BLaER1 treated with 17β-estradiol and CSF1 and Interleukin-3, amounts not matched to agents 10 nM and 100 nM (cell line): ENCODE results near the gene SCT.

Experiments used
- H3K27ac ChIP-seq, 11 experiments: shearing (Covaris generic); formaldehyde crosslinking; 2 replicates each; pipeline ENCODE4 v1.8.1; 2022
- H3K27me3 ChIP-seq, 11 experiments: shearing (Covaris generic); formaldehyde crosslinking; 2 replicates each; pipeline ENCODE4 v1.8.1; 2022
- H3K36me3 ChIP-seq, 11 experiments: shearing (Covaris generic); formaldehyde crosslinking; 2 replicates each; pipeline ENCODE4 v1.8.1; 2022
- H3K4me1 ChIP-seq, 10 experiments: shearing (Covaris generic); formaldehyde crosslinking; 2 replicates each; pipeline ENCODE4 v1.8.1; 2022
- H3K4me2 ChIP-seq, 11 experiments: shearing (Covaris generic); formaldehyde crosslinking; 2 replicates each; pipeline ENCODE4 v1.8.1; 2022
- H3K4me3 ChIP-seq, 10 experiments: shearing (Covaris generic); formaldehyde crosslinking; 2 replicates each; pipeline ENCODE4 v1.8.1; 2022
- H3K9ac ChIP-seq, 11 experiments: shearing (Covaris generic); formaldehyde crosslinking; 2 replicates each; pipeline ENCODE4 v1.8.1; 2022
- H3K9me3 ChIP-seq, 11 experiments: shearing (Covaris generic); formaldehyde crosslinking; replicated peaks in 1 of 11; 2 replicates each; pipeline ENCODE4 v1.8.1; 2022
- H4K20me1 ChIP-seq, 11 experiments: shearing (Covaris generic); formaldehyde crosslinking; 2 replicates each; pipeline ENCODE4 v1.8.1; 2022
- Cebpa-rat ChIP-seq, 11 experiments: shearing (Covaris generic); IDR thresholded peaks; 2 replicates each; pipeline ENCODE4 v1.8.1; 2022

The SCT gene

DNA sequence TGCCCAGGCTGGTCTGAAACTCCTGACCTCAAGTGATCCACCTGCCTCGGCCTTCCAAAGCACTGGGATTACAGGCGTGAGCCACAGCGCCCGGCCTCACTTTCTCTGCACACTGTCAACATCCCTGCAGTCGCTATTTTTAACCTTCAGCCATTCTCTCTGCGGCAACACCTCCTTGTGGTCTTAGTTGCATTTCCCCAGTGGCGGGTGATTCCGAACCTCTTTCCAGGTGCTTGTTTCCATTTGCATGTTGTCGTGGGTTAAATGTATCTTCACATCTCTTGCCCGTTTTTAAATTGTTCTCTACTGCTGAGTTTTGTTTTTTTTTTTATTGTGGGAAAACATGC lies 2.2 kb upstream of the SCT start:
- H3K36me3 ChIP-seq: peaks cover 0 to 15% (median 0%) of the 10 kb centered on the region in 11 experiments; a peak in 1 of 22 replicates
- no peak for TF ChIP-seq Cebpa-rat (IDR thresholded peaks at IDR 0.05)

DNA sequence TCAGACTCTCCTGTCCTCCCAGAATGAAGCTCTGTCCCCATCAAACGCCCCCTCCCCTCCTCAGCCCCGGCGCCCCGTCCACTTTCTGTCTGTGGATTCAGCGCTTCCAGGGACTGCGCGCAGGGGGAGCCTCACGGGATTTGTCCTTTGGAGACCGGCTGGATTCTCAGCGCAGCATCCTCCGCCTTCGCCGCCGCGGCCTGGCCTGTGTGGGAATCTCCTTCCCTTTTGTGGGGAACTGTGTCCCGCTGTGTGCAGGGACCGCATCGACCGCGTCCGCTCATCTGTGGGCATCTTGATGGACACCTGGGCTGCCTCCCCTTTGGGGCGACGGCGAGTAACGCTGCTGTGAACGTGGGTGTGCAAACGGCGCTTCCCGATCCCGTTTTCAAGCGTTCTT lies 1.1 kb upstream of the SCT start:
- TF ChIP-seq Cebpa-rat (IDR thresholded peaks at IDR 0.05): no peak
- Histone ChIP-seq H3K4me3 (peak overlapping the region; percentile 3 to 62 (median 48); a peak in 15 of 20 replicates), H3K36me3 (peaks cover 0 to 13% (median 0%) of the 10 kb centered on the region in 11 experiments; a peak in 2 of 22 replicates), H3K9me3 (peaks cover 0 to 8% (median 4%) of the 10 kb centered on the region in 11 experiments; a peak in 5 of 22 replicates), H3K4me1 (peaks cover 23 to 48% (median 44%) of the 10 kb centered on the region in 10 experiments), H3K27me3 (peaks cover 33 to 62% (median 51%) of the 10 kb centered on the region in 11 experiments), H3K4me2 (peak overlapping the region; percentile 86 to 98 (median 96)), H4K20me1 (peaks cover 28 to 72% (median 47%) of the 10 kb centered on the region in 11 experiments; a peak in 21 of 22 replicates), H3K27ac (peak overlapping the region in 8 of 11 experiments; percentile 47 to 75 (median 52); a peak in 16 of 22 replicates), H3K9ac (peak overlapping the region in 9 of 11 experiments; percentile 24 to 70 (median 56); a peak in 12 of 22 replicates)

More for the DNA sequence above, 2.2 kb upstream of the SCT start:
- Histone ChIP-seq H3K4me1 (peaks cover 23 to 58% (median 48%) of the 10 kb centered on the region in 10 experiments), H4K20me1 (peaks cover 27 to 69% (median 46%) of the 10 kb centered on the region in 11 experiments; a peak in 20 of 22 replicates), H3K9ac (peak overlapping the region in 9 of 11 experiments; percentile 31 to 70 (median 54); a peak in 14 of 22 replicates), H3K27me3 (peaks cover 33 to 60% (median 50%) of the 10 kb centered on the region in 11 experiments), H3K4me2 (peak overlapping the region; percentile 86 to 98 (median 96)), H3K4me3 (peak overlapping the region in 7 of 10 experiments; percentile 3 to 56 (median 45); a peak in 9 of 20 replicates), H3K27ac (peak overlapping the region in 8 of 11 experiments; percentile 37 to 75 (median 52); a peak in 15 of 22 replicates), H3K9me3 (peaks cover 0 to 8% (median 4%) of the 10 kb centered on the region in 11 experiments; a peak in 5 of 22 replicates)

DNA sequence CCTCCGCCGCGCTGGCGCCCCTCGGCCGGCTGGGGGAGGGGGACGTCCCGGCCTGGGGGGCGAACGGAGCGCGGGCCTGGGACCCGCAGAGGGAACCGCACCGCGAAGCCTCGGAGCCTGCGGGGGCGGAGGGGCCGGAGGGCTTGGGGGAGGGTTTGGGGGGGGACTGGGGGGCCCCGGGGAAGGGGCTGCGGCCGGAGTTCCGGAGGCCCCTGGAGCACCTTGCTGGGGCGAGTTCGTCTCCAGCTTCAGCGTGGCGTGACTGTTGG lies 261 bp upstream of the SCT start:
- no peak overlapping the region for H3K9ac ChIP-seq
- H3K27me3 ChIP-seq: peaks cover 33 to 62% (median 51%) of the 10 kb centered on the region in 11 experiments
- peaks cover 0 to 12% (median 0%) of the 10 kb centered on the region in 11 experiments; a peak in 3 of 22 replicates for H3K36me3 ChIP-seq
- H3K4me1 ChIP-seq: peaks cover 23 to 45% (median 43%) of the 10 kb centered on the region in 10 experiments
- peak overlapping the region in 5 of 11 experiments; percentile 86 to 98 (median 93); a peak in 7 of 22 replicates for H3K4me2 ChIP-seq
- no peak overlapping the region for H3K27ac ChIP-seq
- H4K20me1 ChIP-seq: peaks cover 24 to 78% (median 47%) of the 10 kb centered on the region in 11 experiments; a peak in 21 of 22 replicates
- H3K4me3 ChIP-seq: no peak overlapping the region
- no peak for TF ChIP-seq Cebpa-rat (IDR thresholded peaks at IDR 0.05)
- H3K9me3 ChIP-seq: peaks cover 0 to 8% (median 4%) of the 10 kb centered on the region in 11 experiments; a peak in 5 of 22 replicates

DNA sequence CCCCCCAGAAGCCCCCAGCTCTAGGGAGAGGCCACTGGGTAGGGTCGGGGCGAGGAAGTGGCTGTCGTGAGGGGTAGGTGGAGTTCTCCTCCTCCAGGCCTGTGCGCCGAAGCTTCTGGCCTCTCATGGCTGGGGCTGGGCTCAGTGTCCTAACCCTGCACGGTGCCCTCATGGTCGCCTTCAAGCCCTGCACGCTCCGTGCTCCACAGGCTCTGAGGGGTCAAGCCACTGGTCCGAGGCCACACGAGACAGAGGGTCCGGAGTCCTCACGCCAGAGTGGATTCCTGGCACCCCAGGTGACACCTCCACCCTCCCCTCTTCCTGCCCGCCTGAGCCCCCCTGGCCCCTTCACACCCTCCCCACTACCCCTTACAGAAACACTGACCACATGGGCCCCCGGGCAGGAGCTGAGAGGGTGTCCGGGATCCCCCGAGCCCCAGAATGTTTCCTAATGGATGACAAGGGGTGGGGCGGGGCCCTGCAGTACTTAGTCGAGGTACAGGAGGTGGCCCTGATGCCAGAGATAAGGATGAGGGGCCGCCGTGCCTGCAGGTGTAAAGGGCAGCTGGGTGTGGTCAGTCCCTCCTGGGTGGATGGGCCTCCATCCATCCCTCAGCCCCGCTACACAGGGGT lies 1.2 kb downstream of the SCT start:
- Histone ChIP-seq H3K27me3 (peaks cover 33 to 62% (median 51%) of the 10 kb centered on the region in 11 experiments), H4K20me1 (peaks cover 24 to 80% (median 47%) of the 10 kb centered on the region in 11 experiments; a peak in 21 of 22 replicates), H3K9ac (no peak overlapping the region), H3K36me3 (peaks cover 0 to 9% (median 0%) of the 10 kb centered on the region in 11 experiments; a peak in 4 of 22 replicates), H3K4me3 (no peak overlapping the region), H3K9me3 (peaks cover 0 to 8% (median 4%) of the 10 kb centered on the region in 11 experiments; a peak in 5 of 22 replicates), H3K27ac (no peak overlapping the region), H3K4me1 (peaks cover 23 to 44% (median 42%) of the 10 kb centered on the region in 10 experiments), H3K4me2 (peak overlapping the region in 8 of 11 experiments; percentile 11 to 43 (median 26); a peak in 11 of 22 replicates)
- no peak for TF ChIP-seq Cebpa-rat (IDR thresholded peaks at IDR 0.05)

DNA sequence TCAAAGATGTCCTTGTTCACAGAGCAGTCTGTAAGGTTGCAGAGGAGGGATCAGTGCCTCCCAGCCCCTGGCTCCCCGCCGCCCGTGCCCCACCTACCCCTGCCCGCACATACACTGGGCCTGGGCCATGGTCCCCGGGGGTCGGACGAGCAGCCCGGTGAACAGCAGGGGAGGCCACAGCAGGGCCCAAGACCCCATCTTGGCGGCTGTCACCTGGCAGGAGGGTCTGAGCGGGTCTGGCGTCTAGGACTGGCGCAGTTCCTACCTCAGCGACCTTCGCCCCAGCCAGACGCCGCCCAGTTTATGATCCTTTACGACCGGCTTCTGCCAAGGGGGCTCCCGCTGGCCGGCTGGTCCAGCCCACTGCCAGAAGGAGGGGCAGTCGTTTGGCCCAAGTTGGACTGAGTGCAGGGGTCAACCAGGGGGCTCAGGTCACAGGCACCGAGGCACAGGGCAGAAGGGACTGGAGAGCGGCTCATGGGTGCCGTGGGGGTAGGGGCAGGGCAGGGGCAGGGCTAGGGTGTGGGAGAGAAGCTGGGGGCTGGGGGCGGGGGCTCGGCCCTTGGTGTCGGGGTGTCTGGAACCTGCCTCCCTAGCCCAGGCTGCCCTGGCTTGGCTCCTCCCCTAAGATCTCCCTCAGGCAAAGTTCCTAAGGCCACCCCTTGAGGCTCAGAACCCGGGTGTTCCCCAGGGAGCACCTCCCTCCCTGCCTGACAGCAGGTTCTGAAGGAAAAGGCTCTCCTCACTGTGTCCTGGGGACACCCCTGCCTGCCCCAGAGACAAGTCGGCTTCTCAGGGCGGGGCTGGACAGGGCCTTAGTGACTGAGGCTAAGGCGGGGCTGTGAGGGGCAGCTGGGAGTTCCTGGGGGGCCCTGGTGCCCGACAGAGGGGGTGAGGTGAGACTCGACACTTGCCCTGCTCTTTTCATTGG lies 2.0 kb downstream of the SCT start, which contains the start of gene CDHR5:
CDHR5 (minus strand) TSS at position 251 of the 931 bp plus-strand sequence; CDS start at position 198, 53 bp downstream.
- no peak within 1 kb of the TSS for H3K27ac ChIP-seq
- H3K27me3 ChIP-seq: peaks cover 33 to 57% (median 51%) of the 10 kb centered on the region in 11 experiments
- peaks cover 30 to 44% (median 36%) of the 10 kb centered on the region in 10 experiments for H3K4me1 ChIP-seq
- H3K9ac ChIP-seq: no peak within 1 kb of the TSS
- peaks cover 0 to 9% (median 0%) of the 10 kb centered on the region in 11 experiments; a peak in 4 of 22 replicates for H3K36me3 ChIP-seq
- TF ChIP-seq Cebpa-rat (IDR thresholded peaks at IDR 0.05): no peak
- H4K20me1 ChIP-seq: peaks cover 24 to 79% (median 41%) of the 10 kb centered on the region in 11 experiments; a peak in 21 of 22 replicates
- H3K9me3 ChIP-seq: peaks cover 0 to 8% (median 4%) of the 10 kb centered on the region in 11 experiments; a peak in 5 of 22 replicates
- peak within 1 kb of the TSS in 8 of 11 experiments; percentile 11 to 43 (median 26); a peak in 11 of 22 replicates for H3K4me2 ChIP-seq
- no peak within 1 kb of the TSS for H3K4me3 ChIP-seq

DNA sequence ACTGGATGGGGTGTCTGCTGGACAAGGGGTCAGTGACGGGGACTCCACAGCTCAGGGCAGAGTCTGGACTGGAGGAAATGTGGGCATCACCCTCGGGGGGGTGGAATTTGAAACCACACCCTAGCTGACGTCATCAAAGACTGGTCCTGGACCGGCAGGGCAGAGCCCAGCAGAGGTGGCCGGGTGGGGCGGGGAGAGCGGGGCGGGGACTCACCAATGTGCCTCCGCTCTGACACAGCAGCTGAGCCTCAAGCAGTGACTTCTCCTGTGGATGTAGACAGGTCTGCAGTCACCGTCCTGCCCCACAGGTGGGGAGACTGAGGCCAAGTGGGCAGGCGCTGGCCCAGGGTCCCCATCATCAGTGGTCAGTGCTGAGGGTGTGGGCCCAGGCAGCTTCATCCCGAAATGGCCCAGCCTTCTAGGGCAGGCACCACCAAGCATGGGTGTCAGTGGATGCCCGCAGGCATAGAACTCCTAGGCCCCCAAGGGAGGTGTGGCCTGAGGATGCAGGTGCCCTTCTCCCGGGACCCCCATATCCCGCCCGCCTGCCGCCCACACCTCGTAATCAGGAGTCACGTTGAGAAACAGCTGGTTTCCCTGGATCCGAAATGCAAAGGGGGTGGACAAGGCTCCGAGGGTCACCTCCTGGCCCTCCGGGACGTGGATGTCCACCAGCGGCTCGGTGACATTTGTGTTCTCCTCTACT lies 2.8 kb downstream of the SCT start:
- peaks cover 0 to 9% (median 0%) of the 10 kb centered on the region in 11 experiments; a peak in 4 of 22 replicates for H3K36me3 ChIP-seq
- H3K27ac ChIP-seq: no peak overlapping the region
- peaks cover 33 to 51% (median 45%) of the 10 kb centered on the region in 11 experiments for H3K27me3 ChIP-seq
- no peak overlapping the region for H3K4me3 ChIP-seq
- H3K9me3 ChIP-seq: peaks cover 0 to 8% (median 4%) of the 10 kb centered on the region in 11 experiments; a peak in 5 of 22 replicates
- H3K9ac ChIP-seq: no peak overlapping the region
- no peak for TF ChIP-seq Cebpa-rat (IDR thresholded peaks at IDR 0.05)
- no peak overlapping the region for H3K4me2 ChIP-seq
- H3K4me1 ChIP-seq: peaks cover 25 to 36% (median 28%) of the 10 kb centered on the region in 10 experiments
- peaks cover 19 to 79% (median 33%) of the 10 kb centered on the region in 11 experiments; a peak in 20 of 22 replicates for H4K20me1 ChIP-seq

DNA sequence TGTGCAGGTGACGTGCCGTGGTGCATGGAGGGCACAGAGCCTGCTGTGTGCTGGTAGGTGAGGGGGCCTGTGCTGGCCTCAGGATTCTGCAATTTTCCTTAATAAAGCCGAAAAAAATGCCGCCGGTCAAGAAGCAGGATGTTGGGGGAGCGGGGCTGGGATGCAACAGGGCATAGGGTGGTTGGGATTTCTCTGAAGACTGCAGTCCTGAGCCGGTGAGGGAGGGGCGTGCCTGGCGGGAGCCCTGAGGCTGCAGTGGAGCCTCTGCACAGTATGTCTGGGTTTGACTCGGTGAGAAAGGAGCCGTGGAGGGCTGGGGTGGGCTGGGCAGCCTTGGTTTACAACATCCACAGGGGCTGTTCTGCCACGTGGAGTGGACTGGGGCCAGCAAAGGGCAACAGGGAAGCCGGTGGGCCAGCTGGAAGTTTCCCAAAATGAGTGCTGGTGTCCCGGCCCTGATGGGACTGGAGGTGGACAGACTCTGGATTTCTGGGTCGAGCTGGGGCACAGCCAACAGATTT lies 3.6 kb downstream of the SCT start:
- Histone ChIP-seq H3K9ac (no peak overlapping the region), H3K4me3 (no peak overlapping the region), H3K4me2 (no peak overlapping the region), H3K27me3 (peaks cover 32 to 43% (median 40%) of the 10 kb centered on the region in 11 experiments), H3K4me1 (peaks cover 18 to 28% (median 20%) of the 10 kb centered on the region in 10 experiments), H3K9me3 (peaks cover 0 to 8% (median 4%) of the 10 kb centered on the region in 11 experiments; a peak in 5 of 22 replicates), H3K36me3 (peaks cover 0 to 15% (median 4%) of the 10 kb centered on the region in 11 experiments; a peak in 8 of 22 replicates), H4K20me1 (peaks cover 15 to 81% (median 26%) of the 10 kb centered on the region in 11 experiments; a peak in 19 of 22 replicates), H3K27ac (no peak overlapping the region)
- no peak for TF ChIP-seq Cebpa-rat (IDR thresholded peaks at IDR 0.05)
